ENCODE results near the gene GATA3.

- no peak for TF ChIP-seq RAD21 (IDR thresholded peaks at IDR 0.05 in 1 of 2, conservative IDR thresholded peaks at IDR 0.05 in 1 of 2; ENCODE audit: low read depth in 2 of 2, low read length in 2 of 2)
- TF ChIP-seq RXRA (IDR thresholded peaks at IDR 0.05; ENCODE audit: insufficient read depth, low read depth, low read length), result no peak
- TF ChIP-seq EZH2 (IDR thresholded peaks at IDR 0.05; ENCODE audit: low read depth, low read length, severe bottlenecking), result no peak
- no peak for TF ChIP-seq POLR2A (IDR thresholded peaks at IDR 0.05; ENCODE audit: control extremely low read depth in 1 of 2, low read depth in 2 of 2, low read length in 2 of 2)
- TF ChIP-seq POLR2AphosphoS5 (IDR thresholded peaks at IDR 0.05; ENCODE audit: low read depth, low read length), result no peak
- TF ChIP-seq CTCF (IDR thresholded peaks at IDR 0.05; ENCODE audit: control extremely low read depth in 1 of 3, insufficient read depth in 1 of 3, low read depth in 1 of 3, low read length in 3 of 3), result no peak
- no peak for TF ChIP-seq SP1 (IDR thresholded peaks at IDR 0.05; ENCODE audit: low read depth, low read length)
- no peak for TF ChIP-seq CHD1 (IDR thresholded peaks at IDR 0.05; ENCODE audit: low read depth, low read length)
Observed at GRCh38 chr10:8071006-8071405, 16.5 kb downstream of the GATA3 start.

Data from H1 (cell line).